Calu3 (cell line): ENCODE results near the gene ETV3L. TPM values are rescaled to one million over a fixed set of nuclear protein-coding genes. Genes with fewer than 3 reads are reported as not detected.
"Not testable (repeated sequence)": the region's sequence is repeated elsewhere in the genome, so short reads cannot be mapped to it uniquely, and the experiment has no call there.

Source experiments
- BruUV-seq: library from RNA; stranded (reverse); fragments of 400-500 nt; replicated peaks from 2 replicates; lab custom pipeline; 2021; lab: Mats Ljungman, UMichigan
- CTCF ChIA-PET: fragments of 300-600 bp; sonication (Branson Sonifier 250); formaldehyde crosslinking; loops from one replicate; lab custom pipeline; 2022; ENCODE audit warnings: antibody characterized with exemption; lab: Charles Lee
- DNase-seq: peaks from one replicate; pipeline ENCODE4 v3.0.0; 2022
- H3K27ac Mint-ChIP-seq: one replicate; pipeline ENCODE4 v1.8.0; 2022; ENCODE audit warnings: mixed read lengths; ENCODE audit not compliant: unreplicated experiment
- H3K27me3 Mint-ChIP-seq: one replicate; pipeline ENCODE4 v1.8.0; 2022; ENCODE audit warnings: mixed read lengths; ENCODE audit not compliant: unreplicated experiment
- H3K36me3 Mint-ChIP-seq: one replicate; pipeline ENCODE4 v1.8.0; 2022; ENCODE audit warnings: mild to moderate bottlenecking, moderate library complexity, mixed read lengths; ENCODE audit not compliant: insufficient read depth, unreplicated experiment
- H3K4me1 Mint-ChIP-seq: one replicate; pipeline ENCODE4 v1.8.0; 2022; ENCODE audit warnings: mild to moderate bottlenecking, low read depth, mixed read lengths; ENCODE audit not compliant: unreplicated experiment
- H3K4me3 Mint-ChIP-seq: one replicate; pipeline ENCODE4 v1.8.0; 2022; ENCODE audit warnings: mild to moderate bottlenecking, low read depth, moderate library complexity, mixed read lengths; ENCODE audit not compliant: unreplicated experiment
- H3K9me3 Mint-ChIP-seq: one replicate; pipeline ENCODE4 v1.8.0; 2022; ENCODE audit warnings: low read depth, mixed read lengths; ENCODE audit not compliant: unreplicated experiment
- intact Hi-C: fragments of 100-400 bp; cut with micrococcal nuclease; formaldehyde crosslinking; loops from one replicate; pipeline ENCODE4 v1.10.0; 2022; ENCODE audit not compliant: unreplicated experiment
- total RNA-seq: library from RNA; stranded (reverse); gene quantifications from 2 replicates; pipeline ENCODE4 v1.2.3, GENCODE V29; 2022
- TF ChIP-seq, protein P1 (sequence below): fragments of 200-600 bp; IDR thresholded peaks from one replicate; pipeline ENCODE4 v1.8.0; 2022; ENCODE audit warnings: antibody characterized with exemption; ENCODE audit not compliant: unreplicated experiment

The ETV3L gene
- total RNA-seq, 1 experiment from 2014 or later = not detected

DNA sequence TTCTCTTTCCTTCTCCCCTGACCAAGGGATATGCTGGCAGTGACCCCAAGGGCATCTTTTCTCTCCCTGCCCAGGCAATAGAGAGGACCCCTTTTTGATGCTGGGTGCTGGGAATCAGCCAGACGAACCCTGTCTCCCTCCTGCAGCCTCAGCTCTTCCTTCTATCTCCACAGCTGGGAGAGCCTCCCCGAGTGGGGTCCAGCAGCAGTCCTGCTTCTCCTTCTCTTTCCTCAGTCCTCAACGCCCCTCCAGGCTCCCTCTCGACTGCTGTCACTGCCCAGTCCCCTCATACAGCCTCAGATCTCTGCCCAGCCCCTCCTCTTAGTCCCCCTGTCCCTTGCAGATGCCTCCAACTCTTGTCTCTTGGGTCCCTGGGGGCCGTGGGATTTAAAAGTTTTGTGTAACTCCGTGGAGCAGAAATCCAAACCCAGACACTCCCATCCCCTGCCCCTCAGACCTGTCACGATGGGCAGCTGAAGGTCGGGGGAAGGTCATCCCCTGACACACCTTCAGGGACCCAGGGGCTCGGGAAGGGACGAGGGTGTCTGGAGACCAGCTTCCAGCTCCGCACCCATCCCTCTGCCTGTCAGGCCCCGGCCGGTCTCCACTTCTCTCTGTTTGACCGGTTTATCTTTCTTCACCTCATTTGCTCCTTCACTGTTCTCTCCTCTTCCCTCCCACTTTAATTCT lies 5.8 kb upstream of the ETV3L start:
- no TSS peak for BruUV-seq
- peaks cover 14% of the 10 kb centered on the region for H3K4me1 Mint-ChIP-seq
- no peaks in the 10 kb centered on the region for H3K9me3 Mint-ChIP-seq
- peak overlapping the region; percentile 7 for H3K27ac Mint-ChIP-seq
- CTCF ChIA-PET = interaction anchor here (0.8 to 1.5 kb wide), 2 partner anchors 15 to 16 kb away, joined by 3 to 7 read pairs; no protein-coding TSS in a partner anchor
- intact Hi-C loops = no loop called here
- TF ChIP-seq, protein P1, sequence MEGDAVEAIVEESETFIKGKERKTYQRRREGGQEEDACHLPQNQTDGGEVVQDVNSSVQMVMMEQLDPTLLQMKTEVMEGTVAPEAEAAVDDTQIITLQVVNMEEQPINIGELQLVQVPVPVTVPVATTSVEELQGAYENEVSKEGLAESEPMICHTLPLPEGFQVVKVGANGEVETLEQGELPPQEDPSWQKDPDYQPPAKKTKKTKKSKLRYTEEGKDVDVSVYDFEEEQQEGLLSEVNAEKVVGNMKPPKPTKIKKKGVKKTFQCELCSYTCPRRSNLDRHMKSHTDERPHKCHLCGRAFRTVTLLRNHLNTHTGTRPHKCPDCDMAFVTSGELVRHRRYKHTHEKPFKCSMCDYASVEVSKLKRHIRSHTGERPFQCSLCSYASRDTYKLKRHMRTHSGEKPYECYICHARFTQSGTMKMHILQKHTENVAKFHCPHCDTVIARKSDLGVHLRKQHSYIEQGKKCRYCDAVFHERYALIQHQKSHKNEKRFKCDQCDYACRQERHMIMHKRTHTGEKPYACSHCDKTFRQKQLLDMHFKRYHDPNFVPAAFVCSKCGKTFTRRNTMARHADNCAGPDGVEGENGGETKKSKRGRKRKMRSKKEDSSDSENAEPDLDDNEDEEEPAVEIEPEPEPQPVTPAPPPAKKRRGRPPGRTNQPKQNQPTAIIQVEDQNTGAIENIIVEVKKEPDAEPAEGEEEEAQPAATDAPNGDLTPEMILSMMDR = no peak
- DNase-seq = no peak
- H3K27me3 Mint-ChIP-seq = peaks cover 78% of the 10 kb centered on the region
- no peak overlapping the region for H3K4me3 Mint-ChIP-seq
- H3K36me3 Mint-ChIP-seq = no peaks in the 10 kb centered on the region

DNA sequence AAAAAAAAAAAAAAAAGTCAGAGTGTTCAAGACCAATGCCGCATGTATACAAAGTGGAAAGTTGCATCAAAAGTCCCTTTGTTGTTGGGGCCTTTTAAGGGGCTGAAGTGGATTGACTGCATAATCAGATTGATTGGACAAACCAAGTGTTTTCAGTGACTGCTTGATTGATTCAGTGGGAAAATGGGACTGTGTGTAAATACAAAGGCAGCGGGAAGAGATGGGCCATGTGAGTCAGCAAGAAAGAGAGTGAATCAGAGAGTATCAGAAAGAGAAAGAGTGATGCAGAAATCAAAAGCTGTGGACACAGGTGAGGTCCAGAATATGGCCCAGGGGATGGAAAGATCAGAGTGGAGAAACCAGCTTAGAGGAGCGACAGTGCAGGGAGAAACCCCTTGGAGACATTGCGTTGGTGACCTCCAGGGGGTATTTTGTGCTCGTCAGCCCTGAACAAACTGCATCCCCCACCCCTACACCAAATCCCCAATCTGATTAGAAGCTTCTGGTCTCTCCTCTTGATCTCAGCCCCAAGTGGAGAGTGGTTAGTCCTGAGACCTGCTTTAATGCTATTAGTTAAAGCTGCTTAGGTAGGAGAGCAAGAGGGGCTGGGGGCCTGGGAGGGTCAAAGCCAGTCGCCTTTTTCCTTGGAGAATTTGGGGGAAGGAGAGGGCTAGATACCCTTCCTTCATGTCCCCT lies 5.1 kb upstream of the ETV3L start:
- BruUV-seq = no TSS peak
- no peaks in the 10 kb centered on the region for H3K9me3 Mint-ChIP-seq
- H3K27me3 Mint-ChIP-seq = peaks cover 76% of the 10 kb centered on the region
- H3K4me3 Mint-ChIP-seq = no peak overlapping the region
- TF ChIP-seq, protein P1 = no peak
- no peak overlapping the region for H3K27ac Mint-ChIP-seq
- no peaks in the 10 kb centered on the region for H3K36me3 Mint-ChIP-seq
- DNase-seq = no peak
- CTCF ChIA-PET = interaction anchor here (0.7 to 0.8 kb wide), 2 partner anchors 15 to 479 kb away, joined by 3 read pairs; no protein-coding TSS in a partner anchor
- peaks cover 14% of the 10 kb centered on the region for H3K4me1 Mint-ChIP-seq
- intact Hi-C loops = no loop called here

DNA sequence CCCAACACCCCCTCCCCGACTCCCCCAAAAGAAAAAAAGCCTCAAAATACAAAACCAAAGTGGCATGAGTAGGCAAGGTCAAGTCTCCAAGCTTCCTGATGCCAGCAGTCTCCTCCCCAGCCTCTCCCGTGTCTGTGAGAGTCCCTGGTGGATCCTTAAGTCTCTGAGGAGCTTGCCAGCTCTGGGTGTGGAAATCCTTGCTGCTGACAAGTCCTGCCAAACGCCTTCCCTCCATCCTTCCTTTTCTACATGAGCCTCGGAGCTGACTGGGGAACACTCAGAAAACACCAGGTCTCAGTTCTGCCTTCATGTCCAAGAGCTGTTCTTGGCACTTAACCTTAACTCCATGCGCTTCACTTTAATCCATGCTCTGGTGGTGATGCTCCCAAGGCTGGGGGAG lies 3.7 kb upstream of the ETV3L start:
- H3K4me1 Mint-ChIP-seq = peaks cover 14% of the 10 kb centered on the region
- CTCF ChIA-PET = interaction anchor here (1.0 to 1.3 kb wide), 2 partner anchors 13 kb away, joined by 3 read pairs; no protein-coding TSS in a partner anchor
- no peak overlapping the region for H3K4me3 Mint-ChIP-seq
- no TSS peak for BruUV-seq
- no peaks in the 10 kb centered on the region for H3K9me3 Mint-ChIP-seq
- H3K27me3 Mint-ChIP-seq = peaks cover 70% of the 10 kb centered on the region
- TF ChIP-seq, protein P1 = no peak
- no peaks in the 10 kb centered on the region for H3K36me3 Mint-ChIP-seq
- DNase-seq = no peak
- intact Hi-C loops = no loop called here
- no peak overlapping the region for H3K27ac Mint-ChIP-seq

DNA sequence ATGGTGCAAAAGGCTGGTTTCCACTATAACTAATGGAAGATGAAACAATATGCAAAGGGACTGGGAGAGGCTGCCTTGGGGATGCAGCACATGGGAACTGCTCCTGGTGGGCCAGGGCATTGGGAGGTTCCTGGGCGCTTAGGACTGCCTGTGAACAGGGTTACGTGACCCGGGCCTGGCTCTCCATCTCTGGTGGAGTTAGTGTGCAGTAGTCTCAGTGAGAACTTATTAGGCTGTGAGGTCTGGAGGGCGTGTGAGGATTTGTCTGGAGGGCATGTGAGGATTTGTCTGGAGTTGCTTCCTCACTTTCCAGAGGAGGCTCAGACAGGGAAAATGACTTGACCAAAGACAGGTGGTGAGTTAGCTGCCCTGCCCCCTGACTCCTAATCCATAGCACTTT lies 1.5 kb upstream of the ETV3L start:
- DNase-seq = no peak
- BruUV-seq = no TSS peak
- intact Hi-C loops = no loop called here
- CTCF ChIA-PET = no interaction called here
- peaks cover 60% of the 10 kb centered on the region for H3K27me3 Mint-ChIP-seq
- H3K9me3 Mint-ChIP-seq = no peaks in the 10 kb centered on the region
- H3K27ac Mint-ChIP-seq = no peak overlapping the region
- peaks cover 8% of the 10 kb centered on the region for H3K4me1 Mint-ChIP-seq
- H3K36me3 Mint-ChIP-seq = no peaks in the 10 kb centered on the region
- H3K4me3 Mint-ChIP-seq = no peak overlapping the region
- TF ChIP-seq, protein P1 = no peak

DNA sequence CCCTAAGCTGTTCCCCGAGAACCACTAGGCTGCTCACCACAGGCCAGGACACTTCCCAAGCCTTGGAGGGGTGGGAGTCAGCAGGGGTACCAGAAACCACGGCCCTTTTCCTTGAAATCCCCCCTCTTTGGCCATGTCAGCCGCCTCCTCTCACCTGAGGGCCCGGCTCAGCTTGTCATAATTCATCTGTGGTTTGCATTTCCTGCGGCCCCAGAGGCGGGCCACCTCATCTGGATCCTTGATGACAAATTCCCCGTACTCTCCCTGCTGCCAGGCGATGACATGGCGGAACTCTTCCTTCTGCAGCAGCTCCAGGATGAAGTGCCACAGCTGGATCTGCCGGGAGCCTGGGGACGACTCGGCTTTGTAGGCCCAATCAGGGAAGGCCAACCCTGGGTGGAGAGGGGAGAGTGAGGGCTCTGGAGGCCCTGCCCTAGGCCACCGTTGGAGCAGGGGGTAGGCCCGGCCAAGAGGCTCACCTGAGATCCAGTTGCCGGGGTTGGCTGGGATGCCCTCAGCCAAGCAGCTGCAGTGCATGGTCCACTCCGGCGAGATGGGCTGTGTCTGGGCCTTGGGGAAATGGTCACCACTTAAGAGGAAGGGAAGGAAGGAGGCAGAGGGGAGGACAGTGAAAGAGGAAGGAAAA lies 498 bp downstream of the ETV3L start:
- H3K4me3 Mint-ChIP-seq, H3K27ac Mint-ChIP-seq, BruUV-seq, H3K4me1 Mint-ChIP-seq, DNase-seq, H3K9me3 Mint-ChIP-seq, intact Hi-C loops, CTCF ChIA-PET, H3K36me3 Mint-ChIP-seq: not testable (repeated sequence)
- H3K27me3 Mint-ChIP-seq = peaks cover 42% of the 10 kb centered on the region
